Measurements from ENCODE around the gene AGBL3.

The AGBL3 gene

DNA sequence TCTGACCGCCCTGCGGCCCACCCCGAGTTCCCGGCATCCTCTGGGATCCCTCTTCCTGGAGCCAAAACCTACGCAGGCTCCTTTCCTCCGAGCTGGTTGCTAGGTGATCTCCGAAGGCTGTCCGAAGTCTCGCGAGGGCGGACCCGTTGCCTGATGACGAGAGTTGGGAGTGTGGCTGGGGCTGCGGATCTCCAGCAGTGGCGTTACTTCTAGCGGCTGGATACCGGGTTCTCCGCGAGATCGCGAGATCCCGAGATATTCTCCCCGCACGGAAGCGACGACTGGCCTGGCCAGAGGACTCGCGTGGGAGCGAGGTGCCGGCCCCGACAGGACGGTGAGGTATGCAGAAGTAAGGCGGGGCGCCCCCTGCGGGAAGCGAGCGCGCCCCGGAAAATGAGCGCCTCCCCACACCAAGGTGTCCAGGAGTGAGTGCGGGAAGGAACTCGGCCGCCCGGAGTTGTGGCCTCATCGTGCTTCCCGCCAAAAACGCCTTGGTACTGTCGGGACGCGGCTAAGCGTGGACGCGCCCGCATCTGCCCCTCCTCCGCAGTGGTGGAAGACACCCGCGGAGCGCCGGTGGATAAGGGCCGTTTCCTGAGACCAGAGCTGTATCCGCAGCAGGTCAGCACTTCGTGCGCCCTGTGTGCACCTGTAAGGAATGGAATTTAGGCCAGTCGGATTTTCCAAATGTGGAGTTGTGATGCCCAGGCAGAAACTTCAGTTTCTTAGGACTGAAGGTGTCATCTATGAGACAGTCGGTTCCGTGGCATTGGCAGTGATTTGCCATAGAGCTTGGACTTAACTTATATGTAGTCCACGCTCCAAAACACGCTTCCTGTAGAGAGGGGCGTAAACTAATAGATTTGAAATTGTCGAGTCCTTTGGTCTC lies at the start of gene AGBL3:
Gene AGBL3 (plus strand): TSS at position 146 of the 889 bp plus-strand sequence. CDS start 1,426 bp downstream, outside the sequence.
- DNase-seq (ENCODE audit: low spot score): peak; percentile 79

DNA sequence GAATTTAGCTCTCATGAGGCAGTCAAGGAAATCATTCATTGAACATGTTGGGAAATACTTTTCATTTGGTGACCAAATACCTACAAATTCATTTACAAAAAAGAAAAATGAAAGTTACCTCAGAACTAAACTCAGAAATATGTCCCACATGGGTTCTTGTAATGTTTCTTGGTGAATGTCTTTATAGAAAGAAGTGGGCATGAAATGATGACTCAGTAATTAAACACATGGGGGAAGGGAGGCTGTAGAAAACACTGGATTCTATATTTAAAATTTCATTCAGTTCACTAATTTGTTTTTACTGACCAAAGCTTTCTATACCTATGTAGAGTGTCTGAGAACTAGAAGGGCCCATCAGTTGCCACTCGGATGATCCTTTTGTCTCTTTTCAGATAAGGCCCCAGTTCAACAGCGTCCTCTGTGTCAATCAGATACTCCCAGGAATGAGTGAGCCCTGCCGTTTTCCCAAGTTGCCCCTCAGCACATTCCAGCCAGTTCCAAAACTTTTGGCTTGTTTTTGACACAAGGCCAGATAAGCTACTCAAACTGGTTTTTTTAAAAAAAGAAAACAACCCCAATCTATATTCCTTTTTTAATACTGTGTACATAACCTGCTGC lies 49.3 kb upstream of the AGBL3 start:
- DNase-seq (ENCODE audit: low spot score): no peak

DNA sequence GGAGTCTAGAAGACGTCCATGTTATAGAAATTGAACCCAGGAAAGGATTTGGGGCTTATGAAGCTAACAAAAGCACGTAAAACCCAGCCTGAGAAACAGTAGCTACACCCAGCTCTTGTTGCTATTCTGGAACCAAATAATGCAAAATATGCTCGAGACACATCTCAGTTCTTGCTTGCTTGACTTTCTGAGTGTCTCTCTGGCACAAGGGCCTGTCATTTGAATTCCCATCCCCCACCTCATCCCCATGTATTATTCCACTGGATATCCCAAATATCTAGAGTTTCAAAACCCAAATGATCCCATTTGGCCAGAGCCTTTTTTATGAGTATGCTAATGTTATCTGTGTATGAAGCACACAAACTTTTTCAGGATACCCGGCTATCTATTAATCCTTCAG lies 48.2 kb upstream of the AGBL3 start:
- no peak for DNase-seq (ENCODE audit: low spot score)

DNA sequence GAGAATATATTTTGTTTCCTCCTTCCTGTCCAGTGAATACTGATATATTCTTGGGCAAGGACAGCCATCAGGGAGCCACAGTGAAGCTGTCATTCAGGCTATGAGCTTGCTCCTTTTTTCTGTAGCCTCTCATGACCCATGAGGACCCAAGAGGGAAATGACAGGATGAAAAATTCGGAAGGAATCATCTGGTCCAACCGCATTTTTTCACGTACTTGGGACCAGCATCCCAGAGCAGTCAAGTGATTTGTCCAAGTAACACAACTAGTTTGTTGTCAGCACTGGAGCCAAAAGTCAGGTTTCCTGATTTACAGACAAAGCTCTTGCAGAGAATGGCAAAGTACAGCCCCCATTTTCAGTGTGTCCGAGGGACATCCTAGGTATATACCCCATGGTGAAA lies 47.2 kb upstream of the AGBL3 start:
- DNase-seq (ENCODE audit: low spot score): no peak

DNA sequence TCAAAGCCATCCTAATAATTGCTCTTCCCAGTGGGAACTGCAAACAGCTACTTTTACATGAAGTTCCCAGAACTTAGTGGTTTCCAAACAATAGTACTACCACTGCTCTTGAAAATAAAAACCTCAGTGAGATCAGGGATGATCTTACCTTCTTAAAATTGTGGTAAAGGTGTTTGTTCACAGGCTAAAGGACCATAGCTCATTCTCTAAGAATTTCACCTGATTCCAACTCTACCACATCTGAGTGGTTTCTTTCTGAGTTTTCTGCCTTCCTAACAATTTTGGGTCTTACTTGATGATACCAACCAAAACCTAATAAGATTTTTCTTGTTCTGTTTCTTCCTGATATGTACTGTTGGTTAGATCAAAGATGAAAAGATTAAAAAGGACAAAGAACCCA lies 45.6 kb upstream of the AGBL3 start:
- DNase-seq (ENCODE audit: low spot score): no peak

DNA sequence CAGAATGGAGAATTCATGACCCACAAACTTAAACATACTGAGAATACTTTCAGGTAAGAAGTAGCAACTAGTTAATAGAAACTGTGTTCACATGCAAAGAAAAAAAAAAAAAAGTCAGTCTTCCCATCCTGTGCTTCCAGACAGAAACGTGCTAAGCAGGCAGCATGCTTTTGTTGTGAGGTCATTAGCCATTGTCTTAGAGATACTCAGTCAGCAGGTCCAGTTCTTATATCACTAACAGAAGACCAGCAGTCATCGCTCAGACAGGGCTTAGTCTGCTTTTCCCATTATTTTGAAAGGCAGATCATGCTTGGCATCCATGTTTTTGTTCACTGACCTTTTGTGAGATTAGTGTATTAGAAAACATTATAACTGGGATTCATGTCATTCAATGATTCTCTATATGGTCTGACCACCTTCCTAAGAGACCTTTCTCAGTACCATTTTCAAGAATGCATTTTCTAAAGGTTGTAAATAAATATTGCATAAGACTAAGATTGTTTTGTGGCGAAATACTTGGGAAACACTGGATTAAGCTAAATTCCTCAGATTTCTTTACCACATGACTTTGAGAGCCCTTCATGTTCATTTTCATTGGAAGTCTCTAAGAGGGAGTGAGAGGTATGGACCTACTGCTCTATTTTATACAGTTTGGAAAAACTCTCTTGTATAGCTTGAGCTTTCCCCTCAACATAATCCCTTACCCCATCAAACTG lies 45.0 kb upstream of the AGBL3 start:
- DNase-seq (ENCODE audit: low spot score): no peak

DNA sequence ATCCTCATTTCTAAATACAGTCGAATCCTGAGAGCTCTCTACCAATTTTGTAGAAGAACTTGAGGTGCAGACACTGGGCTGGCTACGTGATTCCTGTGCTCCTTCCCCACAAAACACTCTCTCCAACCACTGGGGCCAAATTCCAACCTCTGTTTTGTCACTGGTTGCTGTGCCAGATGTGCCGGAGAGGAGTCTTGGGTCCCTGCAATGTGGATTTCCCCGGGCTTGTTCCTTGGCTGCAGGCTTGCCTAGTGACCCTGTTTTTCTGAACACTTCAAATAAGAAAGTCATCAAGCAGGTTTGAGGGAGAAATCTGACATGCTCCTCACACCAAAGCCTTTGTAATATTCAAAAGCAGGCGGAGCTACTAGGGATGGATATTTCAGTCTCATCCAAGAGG lies 44.4 kb upstream of the AGBL3 start:
- no peak for DNase-seq (ENCODE audit: low spot score)

DNA sequence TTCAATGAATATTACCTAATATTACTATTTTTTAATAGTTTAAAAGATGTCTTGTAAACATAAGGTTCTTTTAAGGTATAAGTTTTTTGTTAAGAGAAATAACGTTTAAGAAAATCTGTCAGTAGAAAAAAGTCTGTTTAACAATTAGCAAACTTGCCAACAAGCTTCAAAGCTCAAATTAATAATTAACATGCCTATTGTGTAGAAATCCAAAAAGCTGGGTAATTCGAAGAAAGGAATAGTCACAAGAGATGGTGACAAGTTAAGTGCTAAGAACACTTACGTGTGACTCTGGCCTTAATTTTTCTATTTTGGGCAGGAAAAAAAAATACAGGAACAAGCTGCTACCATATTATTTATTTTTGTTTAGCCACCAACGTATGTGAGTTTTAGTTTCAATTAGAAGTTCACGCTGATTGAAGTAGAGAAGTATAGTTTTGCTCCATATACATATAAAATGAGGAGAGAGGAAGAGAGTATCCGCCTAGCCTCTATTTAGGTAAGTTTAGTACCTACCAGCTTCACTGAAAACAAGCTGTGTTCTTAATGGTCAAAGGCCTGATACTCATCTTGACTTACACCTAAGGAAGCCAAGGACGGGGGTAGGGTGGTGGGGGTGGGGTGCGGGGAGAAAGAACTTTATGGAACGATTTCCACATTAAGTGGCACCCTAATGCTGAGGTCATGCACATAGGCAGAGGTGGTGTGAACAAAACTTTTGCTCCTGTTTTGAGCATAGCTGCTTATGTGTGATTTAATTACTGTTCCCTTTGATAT lies 43.4 kb upstream of the AGBL3 start:
- no peak for DNase-seq (ENCODE audit: low spot score)

DNA sequence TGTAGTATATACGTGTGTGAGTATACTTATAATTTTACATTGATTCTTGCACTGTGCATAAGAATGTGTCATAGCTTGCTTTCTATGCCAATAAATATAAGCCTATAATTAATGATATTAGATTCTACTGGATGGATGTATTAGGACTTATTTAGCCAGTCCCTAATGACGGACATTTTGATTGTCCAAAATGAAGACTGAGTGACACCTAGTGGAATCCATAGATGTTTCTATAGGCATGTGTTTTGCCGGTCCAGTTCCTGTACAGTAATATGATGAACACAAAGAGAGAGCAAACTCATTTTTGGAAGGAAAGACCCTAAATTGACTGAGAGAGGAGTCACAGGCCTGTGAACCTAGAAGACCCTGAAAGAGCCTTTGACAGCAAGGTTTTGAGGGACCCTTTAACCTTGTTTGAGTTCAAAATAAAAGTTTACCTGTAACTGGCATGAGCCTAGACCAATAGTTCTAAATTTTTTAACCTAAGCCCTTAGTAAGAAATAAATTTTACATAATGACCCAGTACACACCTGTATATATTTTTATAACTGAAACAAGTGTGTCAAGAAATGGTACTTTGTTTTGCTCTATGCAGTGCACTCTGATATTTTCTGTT lies 42.4 kb upstream of the AGBL3 start:
- peak; percentile 12 for DNase-seq (ENCODE audit: low spot score)

DNA sequence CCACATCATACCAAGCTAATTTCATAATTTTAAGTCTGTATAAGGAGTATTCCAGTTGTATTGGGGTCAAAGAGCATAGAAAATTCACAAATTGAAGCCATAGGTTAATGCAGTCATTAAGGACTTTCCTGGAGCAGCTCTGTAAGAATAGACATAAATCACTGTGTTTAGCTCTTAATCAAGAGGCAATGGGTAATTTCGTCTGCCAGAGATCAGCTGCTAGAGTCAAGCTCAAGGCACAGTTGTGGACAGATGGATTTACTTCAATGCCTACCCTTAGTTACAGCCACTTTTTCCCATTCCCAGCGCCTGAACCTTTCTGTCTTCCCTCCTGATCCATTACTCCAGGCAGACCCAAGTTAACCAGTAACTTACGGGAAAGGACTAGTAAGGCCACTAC lies 40.6 kb upstream of the AGBL3 start:
- DNase-seq (ENCODE audit: low spot score): no peak

DNA sequence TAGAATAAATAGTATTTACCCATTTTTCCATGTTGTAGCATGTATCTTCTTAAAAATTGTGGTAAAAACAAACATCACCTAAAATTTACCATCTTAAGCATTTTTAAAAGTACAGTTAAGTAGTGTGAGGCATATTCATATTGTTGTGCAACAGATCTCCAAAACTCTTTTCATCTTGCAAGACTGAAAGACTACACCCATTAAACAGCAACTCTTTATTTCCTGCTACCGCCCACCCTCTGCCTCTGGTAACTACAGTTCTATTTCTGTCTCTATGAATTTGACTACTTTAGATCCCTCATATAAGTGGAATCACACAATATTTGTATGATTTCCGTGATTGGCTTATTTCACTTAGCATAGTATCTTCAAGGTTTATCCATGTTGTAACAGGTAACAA lies 40.0 kb upstream of the AGBL3 start:
- DNase-seq (ENCODE audit: low spot score): no peak

DNA sequence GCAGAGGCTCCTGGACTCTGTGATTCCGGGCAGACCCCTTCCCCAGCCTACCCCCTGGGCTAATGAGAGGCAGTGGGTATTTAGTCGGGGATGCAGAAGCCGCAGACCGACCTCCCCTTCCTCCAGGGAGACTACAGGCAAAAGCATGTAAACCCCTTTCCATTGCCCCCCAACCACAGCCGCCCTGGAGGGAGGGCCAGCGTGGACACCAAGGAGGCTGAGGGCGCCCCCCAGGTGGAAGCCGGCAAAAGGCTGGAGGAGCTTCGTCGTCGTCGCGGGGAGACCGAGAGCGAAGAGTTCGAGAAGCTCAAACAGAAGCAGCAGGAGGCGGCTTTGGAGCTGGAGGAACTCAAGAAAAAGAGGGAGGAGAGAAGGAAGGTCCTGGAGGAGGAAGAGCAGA lies 39.0 kb upstream of the AGBL3 start:
- no peak for DNase-seq (ENCODE audit: low spot score)

DNA sequence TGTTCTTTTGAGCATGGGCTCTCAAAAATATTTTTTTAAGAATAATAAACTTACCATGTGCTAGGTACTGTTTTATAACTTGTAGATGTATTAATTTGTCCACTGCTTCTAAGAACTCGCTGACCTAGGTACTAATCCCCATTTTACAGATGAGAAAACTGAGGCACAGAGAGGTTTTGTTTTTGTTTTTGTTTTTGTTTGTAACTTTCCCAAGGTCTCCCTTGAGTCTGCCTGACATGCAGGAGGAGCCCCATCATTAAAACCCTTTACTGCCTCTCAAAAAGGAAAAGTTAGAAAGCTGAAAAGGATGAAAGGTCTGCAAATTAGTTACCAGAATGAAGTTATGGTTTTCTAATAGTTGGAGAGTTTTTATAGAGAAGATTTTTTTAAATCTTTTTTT lies 38.5 kb upstream of the AGBL3 start:
- no peak for DNase-seq (ENCODE audit: low spot score)

DNA sequence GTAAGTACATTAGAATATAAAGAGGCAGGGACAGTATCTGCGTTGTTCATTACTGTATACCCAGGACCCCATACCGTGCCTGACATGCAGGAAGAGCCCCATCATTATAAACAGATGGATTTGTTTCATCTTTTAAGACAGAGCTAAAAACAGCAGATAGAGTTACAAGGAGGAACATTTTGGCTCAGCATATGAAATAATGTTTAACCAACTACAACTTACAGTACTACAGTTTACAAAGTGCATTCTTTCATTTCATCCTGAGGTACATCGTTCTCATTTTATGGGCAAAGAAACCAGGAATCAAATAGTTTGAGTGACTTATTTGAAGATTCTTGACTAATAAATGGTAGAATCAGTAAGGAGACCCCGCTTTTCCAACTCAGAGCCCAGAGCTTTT lies 38.1 kb upstream of the AGBL3 start:
- no peak for DNase-seq (ENCODE audit: low spot score)

DNA sequence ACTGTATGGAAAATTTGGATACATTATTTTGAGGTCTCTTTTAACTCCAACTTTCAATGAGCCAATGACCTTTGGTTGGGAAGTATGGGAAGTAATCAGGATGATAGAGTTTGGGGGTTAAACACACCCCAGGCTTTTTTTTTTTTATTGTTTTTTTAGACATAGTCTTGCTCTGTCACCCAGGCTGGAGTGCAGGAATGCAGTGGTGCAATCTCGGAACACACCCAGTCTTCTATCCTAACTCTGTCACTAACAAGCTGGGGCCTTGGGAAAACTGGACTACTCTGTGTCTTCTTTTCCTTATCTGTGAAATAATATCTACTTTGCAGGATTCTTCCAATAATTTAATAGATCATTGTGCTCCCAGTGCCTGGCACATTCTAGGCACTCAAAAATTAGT lies 37.6 kb upstream of the AGBL3 start:
- DNase-seq (ENCODE audit: low spot score): no peak

DNA sequence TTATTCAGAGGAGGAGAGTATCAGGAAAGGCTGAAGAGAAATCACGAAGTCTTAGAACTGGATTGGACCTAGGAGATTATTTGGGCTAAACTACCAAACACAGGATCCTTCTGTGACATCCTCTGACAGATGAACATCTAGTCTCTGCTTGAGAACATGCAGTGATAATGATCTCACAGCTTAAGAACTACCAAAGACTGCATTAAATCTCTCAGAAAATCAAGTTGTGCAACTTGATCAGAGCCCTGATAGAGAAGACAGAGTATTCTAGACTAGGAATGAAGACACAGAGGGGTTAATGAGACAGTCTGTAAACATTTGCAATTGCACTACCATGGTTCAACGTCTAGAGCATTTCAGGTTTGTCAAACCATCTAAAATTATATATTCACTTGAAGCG lies 37.1 kb upstream of the AGBL3 start:
- no peak for DNase-seq (ENCODE audit: low spot score)

DNA sequence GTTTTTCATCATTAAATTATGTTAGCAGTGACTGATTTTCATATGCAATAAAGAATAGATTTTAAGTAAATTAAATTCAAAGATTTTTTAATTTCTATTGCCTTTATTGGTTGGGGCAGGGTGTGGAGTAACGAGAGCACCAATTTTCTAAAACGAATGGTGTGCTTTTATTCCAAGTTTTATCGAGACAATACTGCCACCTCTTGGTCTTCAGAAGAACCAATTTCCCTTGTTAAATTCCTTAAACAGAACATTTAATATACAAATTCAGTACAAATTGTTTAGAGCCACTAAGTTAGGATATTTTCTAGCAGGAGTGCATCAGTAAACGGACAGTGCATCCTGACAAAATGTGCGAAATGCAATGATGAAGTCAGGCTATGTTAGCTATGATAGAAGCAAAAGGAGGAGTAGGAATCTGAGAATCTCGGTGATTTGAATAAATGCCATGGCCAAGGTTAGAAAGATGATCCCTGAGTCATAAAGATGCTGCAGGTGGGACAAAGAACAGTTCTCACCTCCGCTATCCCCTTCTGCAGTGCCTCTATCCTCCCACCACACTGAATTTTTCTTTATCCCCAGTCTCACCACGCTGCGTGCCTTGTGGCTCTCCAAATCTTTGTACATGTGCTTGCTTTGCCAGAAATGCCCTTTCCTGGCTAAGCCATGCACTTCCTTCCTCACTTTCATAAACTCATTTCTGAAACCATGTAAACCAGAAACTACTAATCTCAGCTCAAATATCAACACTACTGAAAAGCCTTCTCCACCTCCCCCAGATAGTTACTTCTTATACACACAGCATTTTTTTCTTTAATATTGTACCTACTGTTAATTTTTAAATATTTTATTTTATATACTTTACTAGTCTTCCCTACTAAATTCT lies 31.9 kb upstream of the AGBL3 start:
- peak; percentile 19 for DNase-seq (ENCODE audit: low spot score)

DNA sequence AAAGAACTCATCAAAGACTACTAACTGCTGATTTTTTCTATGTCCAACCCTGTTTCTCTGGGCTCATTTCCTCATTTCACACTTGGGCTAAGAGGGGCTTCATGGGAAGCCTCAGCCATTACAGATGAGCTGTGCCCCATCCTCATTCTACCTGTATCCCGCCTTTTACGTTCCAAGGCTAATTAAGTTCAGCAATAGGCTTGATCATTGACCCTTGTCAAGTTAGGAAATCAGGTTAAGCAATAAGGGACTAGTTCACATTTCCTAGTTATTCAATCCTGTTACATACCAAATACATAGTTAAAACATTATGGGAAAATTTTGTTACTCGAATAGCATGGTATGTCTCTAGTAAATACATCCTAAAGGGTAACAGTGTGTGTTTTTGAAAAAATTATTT lies 29.3 kb upstream of the AGBL3 start:
- DNase-seq (ENCODE audit: low spot score): no peak

DNA sequence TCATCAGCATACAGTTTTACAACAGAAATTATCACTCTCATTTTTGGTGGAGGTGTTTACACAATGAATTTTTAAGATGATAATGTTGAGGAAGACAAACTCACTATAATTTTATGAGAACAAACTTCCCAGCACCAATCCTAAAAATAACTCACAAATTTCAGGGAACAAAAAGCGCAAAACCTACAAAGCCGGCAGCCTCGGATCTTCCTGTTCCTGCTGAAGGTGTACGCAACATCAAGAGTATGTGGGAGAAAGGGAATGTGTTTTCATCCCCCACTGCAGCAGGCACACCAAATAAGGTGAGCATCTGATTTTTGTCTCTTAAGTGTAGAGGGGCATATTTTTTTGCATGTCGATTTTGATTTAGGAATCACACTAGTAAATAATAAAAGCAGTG lies 26.5 kb upstream of the AGBL3 start:
- no peak for DNase-seq (ENCODE audit: low spot score)

DNA sequence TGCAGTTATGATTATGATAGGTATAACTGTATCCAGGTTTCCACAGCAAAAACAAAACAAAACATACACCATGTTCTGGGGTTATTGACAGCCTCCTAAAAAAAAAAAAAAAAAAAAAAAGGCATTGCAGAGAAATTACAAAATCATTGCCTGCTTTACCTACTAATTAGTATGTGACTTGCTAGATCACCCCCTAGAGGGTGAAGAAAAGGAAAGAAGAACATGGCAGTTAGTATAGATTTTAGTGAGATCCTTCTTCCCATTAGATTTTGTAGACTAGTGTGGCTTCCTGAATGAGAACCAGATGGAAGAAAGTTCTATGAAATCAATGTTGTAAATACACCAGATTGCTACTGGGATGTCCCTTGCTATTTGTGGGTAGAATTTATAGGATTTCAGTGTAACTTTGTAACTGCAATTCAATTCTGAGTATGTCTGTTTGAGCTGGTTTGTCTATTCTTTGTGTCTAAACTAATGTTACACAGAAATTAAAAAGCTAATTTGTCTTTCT lies 24.0 kb upstream of the AGBL3 start:
- no peak for DNase-seq (ENCODE audit: low spot score)

DNA sequence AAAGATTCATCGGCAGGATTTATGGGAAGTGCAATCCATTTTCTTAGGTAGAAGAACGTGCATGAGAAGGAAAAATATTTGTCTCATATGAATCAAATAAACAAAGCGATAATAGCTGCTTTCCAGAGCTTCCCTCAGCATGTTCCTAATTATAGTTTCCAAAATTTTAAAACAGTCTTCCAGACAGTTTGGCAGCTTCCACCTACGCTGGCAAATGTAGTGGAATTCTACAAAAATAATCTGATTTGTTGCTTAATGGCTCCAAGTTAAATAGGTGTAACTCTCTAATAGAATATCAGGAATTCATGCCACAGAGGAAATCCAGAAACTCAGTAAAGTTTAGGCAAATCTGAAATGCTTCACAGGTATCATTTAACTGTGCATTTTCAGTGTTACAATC lies 23.3 kb upstream of the AGBL3 start:
- no peak for DNase-seq (ENCODE audit: low spot score)
